Activated CD4-positive, alpha-beta T cell treated with anti-CD3 and anti-CD28 coated beads, Interleukin-2, amount 50 U/mL, for 48 hours (primary cell): ENCODE measurements around the gene ATP10A.
"Not testable (repeated sequence)": the region's sequence is repeated elsewhere in the genome, so short reads cannot be mapped to it uniquely, and the experiment has no call there.

ENCODE experiments used
- DNase-seq, 2 experiments: peaks; one replicate each; pipeline ENCODE4 v3.0.0-alpha.2; 2020

ATP10A gene

GRCh38 chr15:25673972-25674371 lies 189.2 kb downstream of the ATP10A start:
- no peak for DNase-seq

- DNase-seq, result no peak
Observed at GRCh38 chr15:25673351-25673750, 189.8 kb downstream of the ATP10A start.

- no peak for DNase-seq
Observed at GRCh38 chr15:25671132-25671531, 192.0 kb downstream of the ATP10A start.

DNA sequence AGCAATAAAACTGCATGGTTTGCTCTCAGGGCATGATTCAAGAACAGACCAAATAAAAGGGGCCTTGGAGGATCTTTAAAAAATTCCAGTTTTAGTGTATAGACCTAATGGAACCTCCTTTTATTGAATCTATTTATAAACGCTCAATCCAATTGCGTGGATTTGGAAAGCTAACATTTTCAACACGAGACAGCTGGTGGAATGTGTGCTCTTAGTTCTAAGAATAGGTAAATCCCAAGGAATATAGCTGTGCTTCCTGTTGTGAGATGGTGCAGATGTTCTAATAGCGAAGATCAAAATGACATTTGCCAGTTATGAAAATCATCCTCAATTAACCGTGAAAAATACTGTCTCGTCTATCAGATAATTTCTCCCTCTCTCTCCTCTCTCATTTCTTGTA lies 192.5 kb downstream of the ATP10A start:
- DNase-seq, result no peak

- DNase-seq, result no peak
Observed at GRCh38 chr15:25670025-25670554, 193.0 kb downstream of the ATP10A start.

- no peak for DNase-seq
Observed at GRCh38 chr15:25668901-25669300, 194.2 kb downstream of the ATP10A start.

GRCh38 chr15:25668236-25668795 lies 194.8 kb downstream of the ATP10A start:
- no peak for DNase-seq

DNA sequence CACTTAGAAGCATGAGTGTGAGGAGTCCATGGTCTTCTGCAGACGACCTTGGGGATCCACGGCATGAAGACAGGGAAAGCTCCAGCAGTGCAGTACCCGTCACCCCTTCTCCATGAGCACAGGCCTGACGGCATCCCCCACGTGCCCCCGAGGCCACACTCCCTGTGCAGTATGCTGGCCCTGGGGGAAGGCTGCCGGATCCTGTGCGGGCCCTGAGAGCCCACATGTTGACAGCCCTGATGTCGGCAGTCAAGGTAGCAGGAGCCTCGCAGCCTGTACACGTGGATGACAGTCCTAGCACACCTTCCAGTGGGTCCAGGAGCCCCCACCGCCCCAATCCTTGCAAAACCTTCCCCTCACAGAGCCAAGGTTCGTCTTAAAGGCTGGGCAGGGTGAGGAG lies 195.3 kb downstream of the ATP10A start:
- no peak for DNase-seq

DNA sequence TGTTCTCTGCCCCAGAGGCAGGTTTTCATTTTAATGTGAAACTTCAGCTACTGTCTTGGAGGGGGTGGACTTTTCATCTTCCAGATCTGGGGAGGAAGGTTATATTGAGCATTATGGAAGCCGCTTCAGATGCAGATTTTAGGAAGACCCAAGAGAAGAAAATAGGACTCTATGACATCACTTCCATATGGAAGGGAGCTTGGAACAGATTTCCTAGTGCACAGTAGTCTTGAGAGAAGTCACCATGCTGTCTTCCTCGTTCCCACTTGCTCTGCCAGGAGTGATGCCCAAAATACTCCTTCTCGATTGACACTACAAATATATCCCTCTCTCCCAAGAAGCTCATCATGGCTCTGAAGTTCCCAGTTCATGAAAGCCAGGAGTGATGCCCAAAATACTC lies 197.2 kb downstream of the ATP10A start:
- no peak for DNase-seq

DNA sequence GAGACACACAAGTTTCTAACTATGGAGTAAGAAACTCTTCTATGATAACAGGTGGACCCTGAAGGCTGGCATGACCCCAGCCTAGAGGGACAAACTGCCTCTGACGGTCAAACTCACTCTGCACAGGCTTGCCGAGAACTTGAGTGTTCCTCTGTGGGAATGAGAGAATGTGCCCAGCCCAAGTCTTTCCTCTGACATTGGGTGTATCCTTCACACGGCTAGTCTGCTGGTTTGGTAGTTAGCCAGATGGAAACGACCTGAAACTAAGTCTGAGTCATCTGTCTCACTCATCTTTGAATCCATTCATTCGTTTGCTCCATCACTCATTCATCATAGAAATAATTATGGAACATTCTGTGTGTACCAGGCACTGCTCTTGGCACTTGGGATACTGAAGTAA lies 198.4 kb downstream of the ATP10A start:
- DNase-seq, result no peak

GRCh38 chr15:25663515-25663914 lies 199.6 kb downstream of the ATP10A start:
- DNase-seq, result no peak

- DNase-seq, result no peak
Observed at GRCh38 chr15:25661898-25662297, 201.2 kb downstream of the ATP10A start.

GRCh38 chr15:25659251-25659650 lies 203.9 kb downstream of the ATP10A start:
- DNase-seq, result no peak

DNA sequence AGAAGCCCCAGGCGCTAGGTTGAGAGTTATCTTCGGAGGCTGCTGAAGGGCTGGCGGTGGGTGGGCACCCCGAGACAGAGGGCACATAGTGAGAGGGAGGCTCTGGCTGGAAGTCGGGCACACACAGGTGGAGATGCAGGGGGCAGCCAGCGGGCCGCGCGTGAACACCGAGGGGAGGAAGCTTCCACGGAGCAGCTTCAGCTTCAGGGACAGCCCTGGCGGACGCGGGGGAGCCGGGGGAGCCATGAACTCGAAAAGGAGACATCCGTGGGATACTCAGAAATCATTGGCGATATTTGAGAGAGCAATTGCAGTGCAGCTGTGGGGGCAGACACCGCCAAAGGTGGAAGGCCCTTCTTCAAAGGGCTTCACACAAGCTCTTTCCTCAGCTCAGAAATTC lies 204.6 kb downstream of the ATP10A start:
- no peak for DNase-seq

DNA sequence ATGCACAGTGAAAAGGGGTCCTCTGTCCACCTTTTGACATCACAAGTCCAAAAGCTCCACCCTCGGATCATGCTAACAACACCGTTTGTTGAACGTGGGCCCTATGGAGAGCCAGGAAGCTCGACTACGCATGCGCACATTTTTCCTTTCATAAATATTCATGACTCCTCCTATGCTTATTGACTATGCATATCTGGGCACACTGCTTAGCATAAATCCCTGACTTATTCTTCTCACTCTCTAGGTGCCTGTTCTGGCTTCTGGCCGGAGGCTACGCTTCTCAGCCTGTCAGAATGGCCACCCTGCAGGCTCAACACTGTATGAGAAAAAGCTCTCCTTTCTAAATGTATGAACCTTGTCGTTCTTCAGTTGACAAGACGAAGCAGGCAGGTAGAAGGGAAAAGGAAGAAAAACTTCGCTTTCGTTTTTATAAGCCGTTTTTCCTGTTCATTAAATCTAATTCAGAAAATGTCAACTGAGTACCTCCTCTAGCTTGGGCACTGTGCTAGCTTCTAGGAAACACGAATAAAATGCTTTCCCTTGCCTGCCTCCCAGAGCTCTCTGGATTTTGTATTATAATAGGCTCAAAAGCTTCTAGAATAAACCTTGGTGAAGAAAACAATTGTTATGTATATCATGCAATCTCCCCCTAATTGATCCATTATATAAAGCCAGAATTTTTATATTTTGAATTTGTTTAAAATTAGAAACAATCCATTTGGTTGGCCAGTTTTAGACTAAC lies 207.7 kb downstream of the ATP10A start:
- DNase-seq, result no peak

GRCh38 chr15:25653371-25653770 lies 209.8 kb downstream of the ATP10A start:
- no peak for DNase-seq

- no peak for DNase-seq
Observed at GRCh38 chr15:25652704-25653103, 210.4 kb downstream of the ATP10A start.

DNA sequence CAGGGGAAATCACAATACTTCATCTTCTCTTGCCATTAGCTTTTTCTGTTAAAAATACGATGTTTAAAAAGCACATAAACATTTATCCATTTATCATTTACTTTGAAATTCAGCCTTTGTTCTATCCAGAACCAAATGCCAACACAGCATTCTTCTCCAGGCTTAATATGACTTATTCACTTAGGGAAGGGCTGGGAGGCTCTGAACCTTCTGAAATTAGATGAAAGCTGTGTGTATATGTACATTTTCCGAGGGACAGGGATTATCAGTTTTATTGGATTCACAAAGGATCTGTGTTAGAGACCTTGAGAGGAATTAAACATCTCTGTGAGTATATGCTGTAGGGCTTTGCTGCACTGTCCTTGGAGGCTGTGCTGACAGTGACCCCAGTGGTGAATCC lies 213.7 kb downstream of the ATP10A start:
- no peak for DNase-seq

- no peak for DNase-seq
Observed at GRCh38 chr15:25643120-25643519, 220.0 kb downstream of the ATP10A start.

DNA sequence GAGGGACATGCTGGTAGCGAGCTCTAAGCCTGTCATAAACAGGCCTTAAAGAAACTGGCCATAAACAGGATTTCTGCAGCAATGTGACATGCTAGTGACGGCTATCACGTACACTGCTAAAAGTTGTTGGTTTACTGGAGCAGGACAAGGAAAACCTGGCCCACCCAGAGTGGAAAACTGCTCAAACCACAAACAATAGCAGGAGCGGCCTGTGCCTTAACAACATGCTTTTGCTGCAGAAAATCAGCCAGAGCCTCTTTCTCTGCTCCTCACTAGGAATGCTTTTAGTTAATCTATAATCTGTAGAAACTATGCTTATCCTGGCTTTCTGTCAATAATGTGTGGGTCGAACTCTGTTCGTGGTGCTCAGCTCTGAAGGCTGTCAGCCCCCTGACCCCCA lies 221.4 kb downstream of the ATP10A start:
- DNase-seq, result no peak

DNA sequence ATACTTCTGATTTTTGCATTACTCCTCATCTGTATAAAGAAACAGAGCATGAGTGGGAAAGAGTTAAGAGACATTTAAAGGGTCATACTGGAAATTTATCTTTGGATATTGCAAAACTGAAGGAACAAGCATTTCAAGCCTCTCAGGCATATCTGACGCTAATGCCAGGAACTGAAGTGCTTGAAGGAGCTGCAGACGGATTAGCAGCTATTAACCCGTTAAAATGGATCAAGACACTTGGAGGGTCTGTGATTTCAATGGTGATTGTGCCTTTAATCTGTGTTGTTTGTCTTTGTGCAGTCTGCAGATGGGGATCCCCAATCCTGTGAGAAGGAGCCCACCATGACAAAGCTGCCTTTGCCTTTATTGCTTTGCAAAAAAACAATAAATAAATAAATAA lies 221.8 kb downstream of the ATP10A start:
- DNase-seq, result no peak

DNA sequence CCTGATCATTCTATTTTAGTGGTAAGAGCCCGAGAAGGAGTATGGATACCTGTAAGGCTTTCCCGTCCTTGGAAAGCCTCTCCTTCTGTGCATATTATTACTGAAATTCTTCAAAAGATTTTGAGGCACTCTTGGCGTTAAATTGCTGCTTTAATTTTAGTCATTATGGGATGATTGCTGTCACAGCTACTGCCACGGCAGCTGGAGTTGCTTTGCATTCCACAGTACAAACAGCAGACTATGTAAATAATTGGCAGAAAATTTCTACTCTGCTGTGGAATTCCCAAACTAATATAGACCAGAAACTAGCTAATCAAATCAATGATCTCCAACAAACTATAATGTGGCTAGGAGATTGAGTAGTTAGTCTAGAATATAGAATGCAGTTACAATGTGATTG lies 222.2 kb downstream of the ATP10A start:
- DNase-seq, result not testable (repeated sequence)

- DNase-seq, result no peak
Observed at GRCh38 chr15:25640381-25640780, 222.7 kb downstream of the ATP10A start.

GRCh38 chr15:25636486-25636885 lies 226.6 kb downstream of the ATP10A start:
- not testable (repeated sequence) for DNase-seq

DNA sequence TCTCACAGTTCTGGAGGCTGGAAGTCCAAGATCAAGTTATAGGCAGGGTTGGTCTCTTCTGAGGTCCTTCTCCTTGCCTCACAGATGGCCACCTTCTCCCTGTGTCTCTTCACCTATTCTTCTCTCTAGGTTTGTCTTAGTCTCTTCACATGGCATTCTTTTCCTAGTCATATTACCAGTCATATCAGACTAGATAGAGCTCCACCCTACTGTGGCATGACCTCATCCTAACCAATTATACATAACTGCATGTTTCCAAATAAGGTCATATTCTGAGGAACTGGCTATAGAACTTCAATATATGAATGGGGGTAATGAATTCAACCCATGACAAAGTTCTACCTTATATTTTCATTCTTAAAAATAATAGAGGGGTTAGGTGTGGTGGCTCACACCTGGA lies 227.9 kb downstream of the ATP10A start:
- no peak for DNase-seq
